GM10266 (cell line): ENCODE data around the gene MTA1.

Experiments used
- DNase-seq: peaks from one replicate; pipeline ENCODE4 v3.0.0; 2012; ENCODE audit errors: extremely low spot score
- CTCF ChIP-seq: IDR thresholded peaks from 2 replicates; pipeline ENCODE4 v1.5.1; 2012; ENCODE audit warnings: mild to moderate bottlenecking, low read depth; ENCODE audit not compliant: control insufficient read depth, insufficient read depth; ENCODE audit errors: missing control alignments

Gene MTA1

GRCh38 chr14:105460116-105460515, 40.5 kb downstream of the MTA1 start:
- DNase-seq = no peak
- no peak for TF ChIP-seq CTCF

- no peak for TF ChIP-seq CTCF
- no peak for DNase-seq
Measured at GRCh38 chr14:105460616-105461015, 41.0 kb downstream of the MTA1 start.

- TF ChIP-seq CTCF = no peak
- DNase-seq = no peak
Measured at GRCh38 chr14:105461903-105462302, 42.3 kb downstream of the MTA1 start.

- no peak for TF ChIP-seq CTCF
Measured at GRCh38 chr14:105464501-105464900, 44.9 kb downstream of the MTA1 start.

GRCh38 chr14:105465209-105466031, 45.8 kb downstream of the MTA1 start:
- DNase-seq = no peak
- no peak for TF ChIP-seq CTCF

More at GRCh38 chr14:105464501-105464900, 44.9 kb downstream of the MTA1 start:
- no peak for DNase-seq

GRCh38 chr14:105466531-105467248, 47.1 kb downstream of the MTA1 start:
- no peak for TF ChIP-seq CTCF
- no peak for DNase-seq
